Coronary artery (tissue), 2 donors: ENCODE measurements around the gene LAMA5.

ENCODE experiments used
- DNase-seq: peaks from one replicate; pipeline ENCODE4 v3.0.0-alpha.2; 2017; ENCODE audit warnings: low spot score
- H3K27ac ChIP-seq, 2 donors: fragments of 200-600 bp; sonication (generic); one replicate each; pipeline ENCODE4 v1.5.1; 2016 to 2019
- H3K4me3 ChIP-seq: fragments of 200-600 bp; sonication (generic); 2 replicates; pipeline ENCODE4 v1.5.1; 2016; ENCODE audit warnings: mild to moderate bottlenecking, moderate library complexity
- TF ChIP-seq, protein P1 (sequence below): fragments of 200-600 bp; sonication (generic); IDR thresholded peaks from one replicate; pipeline ENCODE4 v1.5.1; 2019; ENCODE audit warnings: antibody characterized with exemption

LAMA5 gene, protein sequence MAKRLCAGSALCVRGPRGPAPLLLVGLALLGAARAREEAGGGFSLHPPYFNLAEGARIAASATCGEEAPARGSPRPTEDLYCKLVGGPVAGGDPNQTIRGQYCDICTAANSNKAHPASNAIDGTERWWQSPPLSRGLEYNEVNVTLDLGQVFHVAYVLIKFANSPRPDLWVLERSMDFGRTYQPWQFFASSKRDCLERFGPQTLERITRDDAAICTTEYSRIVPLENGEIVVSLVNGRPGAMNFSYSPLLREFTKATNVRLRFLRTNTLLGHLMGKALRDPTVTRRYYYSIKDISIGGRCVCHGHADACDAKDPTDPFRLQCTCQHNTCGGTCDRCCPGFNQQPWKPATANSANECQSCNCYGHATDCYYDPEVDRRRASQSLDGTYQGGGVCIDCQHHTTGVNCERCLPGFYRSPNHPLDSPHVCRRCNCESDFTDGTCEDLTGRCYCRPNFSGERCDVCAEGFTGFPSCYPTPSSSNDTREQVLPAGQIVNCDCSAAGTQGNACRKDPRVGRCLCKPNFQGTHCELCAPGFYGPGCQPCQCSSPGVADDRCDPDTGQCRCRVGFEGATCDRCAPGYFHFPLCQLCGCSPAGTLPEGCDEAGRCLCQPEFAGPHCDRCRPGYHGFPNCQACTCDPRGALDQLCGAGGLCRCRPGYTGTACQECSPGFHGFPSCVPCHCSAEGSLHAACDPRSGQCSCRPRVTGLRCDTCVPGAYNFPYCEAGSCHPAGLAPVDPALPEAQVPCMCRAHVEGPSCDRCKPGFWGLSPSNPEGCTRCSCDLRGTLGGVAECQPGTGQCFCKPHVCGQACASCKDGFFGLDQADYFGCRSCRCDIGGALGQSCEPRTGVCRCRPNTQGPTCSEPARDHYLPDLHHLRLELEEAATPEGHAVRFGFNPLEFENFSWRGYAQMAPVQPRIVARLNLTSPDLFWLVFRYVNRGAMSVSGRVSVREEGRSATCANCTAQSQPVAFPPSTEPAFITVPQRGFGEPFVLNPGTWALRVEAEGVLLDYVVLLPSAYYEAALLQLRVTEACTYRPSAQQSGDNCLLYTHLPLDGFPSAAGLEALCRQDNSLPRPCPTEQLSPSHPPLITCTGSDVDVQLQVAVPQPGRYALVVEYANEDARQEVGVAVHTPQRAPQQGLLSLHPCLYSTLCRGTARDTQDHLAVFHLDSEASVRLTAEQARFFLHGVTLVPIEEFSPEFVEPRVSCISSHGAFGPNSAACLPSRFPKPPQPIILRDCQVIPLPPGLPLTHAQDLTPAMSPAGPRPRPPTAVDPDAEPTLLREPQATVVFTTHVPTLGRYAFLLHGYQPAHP (N-terminal part only)

DNA sequence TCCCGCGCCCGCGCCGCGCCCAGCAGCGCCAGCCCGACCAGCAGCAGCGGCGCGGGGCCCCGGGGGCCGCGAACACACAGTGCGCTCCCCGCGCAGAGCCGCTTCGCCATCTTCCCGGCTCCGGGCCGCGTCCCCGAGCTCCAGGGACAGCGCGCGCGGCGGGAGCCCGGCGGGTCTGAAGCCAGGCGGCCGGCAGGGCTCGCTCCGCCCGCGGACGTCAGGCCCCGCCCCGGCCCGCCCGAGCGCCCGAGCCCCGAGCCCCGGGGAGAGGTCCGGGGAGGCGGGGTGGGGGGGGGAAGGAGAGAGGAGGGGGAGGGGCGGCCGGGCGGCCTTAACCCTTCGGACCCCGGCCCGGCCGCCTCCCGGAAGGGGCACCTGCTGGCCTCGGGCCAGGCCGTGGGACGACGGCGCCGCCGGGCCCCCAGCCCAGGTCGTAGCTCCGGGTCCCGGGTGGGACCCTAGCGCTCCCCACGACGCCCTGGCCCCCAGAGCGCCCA lies at the start of gene LAMA5:
Gene LAMA5 (minus strand): TSS at position 177 of the 497 bp plus-strand sequence. CDS start 67 bp downstream, at position 110.
- peak within 1 kb of the TSS; percentile 94 to 95 for H3K27ac ChIP-seq
- TF ChIP-seq, protein P1, sequence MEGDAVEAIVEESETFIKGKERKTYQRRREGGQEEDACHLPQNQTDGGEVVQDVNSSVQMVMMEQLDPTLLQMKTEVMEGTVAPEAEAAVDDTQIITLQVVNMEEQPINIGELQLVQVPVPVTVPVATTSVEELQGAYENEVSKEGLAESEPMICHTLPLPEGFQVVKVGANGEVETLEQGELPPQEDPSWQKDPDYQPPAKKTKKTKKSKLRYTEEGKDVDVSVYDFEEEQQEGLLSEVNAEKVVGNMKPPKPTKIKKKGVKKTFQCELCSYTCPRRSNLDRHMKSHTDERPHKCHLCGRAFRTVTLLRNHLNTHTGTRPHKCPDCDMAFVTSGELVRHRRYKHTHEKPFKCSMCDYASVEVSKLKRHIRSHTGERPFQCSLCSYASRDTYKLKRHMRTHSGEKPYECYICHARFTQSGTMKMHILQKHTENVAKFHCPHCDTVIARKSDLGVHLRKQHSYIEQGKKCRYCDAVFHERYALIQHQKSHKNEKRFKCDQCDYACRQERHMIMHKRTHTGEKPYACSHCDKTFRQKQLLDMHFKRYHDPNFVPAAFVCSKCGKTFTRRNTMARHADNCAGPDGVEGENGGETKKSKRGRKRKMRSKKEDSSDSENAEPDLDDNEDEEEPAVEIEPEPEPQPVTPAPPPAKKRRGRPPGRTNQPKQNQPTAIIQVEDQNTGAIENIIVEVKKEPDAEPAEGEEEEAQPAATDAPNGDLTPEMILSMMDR, result no peak
- DNase-seq, result no peak
- peak within 1 kb of the TSS; percentile 85 for H3K4me3 ChIP-seq

DNA sequence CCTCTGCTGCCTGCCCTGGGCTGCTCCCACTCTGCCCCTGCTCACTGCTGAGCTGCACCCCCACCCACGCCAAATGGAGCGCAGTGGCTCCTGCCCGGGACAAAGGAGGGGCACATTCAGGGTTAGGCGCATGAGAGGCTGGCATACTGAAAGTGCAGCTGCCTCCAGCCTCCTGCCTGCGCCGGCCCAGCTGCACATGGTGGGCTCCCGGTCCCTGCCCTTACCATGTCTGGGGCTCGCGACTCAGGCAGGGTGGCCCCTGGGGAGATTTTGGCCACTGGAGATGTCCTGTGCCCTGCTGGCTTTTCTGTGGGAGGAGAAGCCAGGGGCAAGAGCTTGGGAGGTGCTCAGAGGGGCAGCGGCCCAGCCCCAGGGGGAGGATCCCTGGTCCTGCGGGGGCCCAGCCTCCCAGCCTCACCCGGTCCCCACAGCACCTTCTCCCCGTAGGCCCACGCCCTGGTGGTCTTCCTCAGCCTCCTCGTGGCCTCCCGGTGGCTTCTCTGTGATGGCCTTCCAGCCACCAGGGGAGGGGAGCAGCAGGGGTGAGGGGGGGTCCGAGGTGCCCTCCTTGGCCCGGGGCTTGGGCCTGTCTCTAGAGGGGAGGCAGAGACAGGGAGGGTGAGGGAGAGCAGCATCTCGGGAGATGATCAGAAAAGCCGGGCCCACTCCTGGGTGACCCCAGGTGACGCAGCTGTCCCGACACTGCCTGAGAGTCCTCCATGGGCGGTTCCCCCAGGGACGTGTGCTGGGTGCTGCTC lies 48.4 kb upstream of the LAMA5 start:
- no peak overlapping the region for H3K27ac ChIP-seq
- no peak overlapping the region for H3K4me3 ChIP-seq
- no peak for DNase-seq
- TF ChIP-seq, protein P1, result no peak

DNA sequence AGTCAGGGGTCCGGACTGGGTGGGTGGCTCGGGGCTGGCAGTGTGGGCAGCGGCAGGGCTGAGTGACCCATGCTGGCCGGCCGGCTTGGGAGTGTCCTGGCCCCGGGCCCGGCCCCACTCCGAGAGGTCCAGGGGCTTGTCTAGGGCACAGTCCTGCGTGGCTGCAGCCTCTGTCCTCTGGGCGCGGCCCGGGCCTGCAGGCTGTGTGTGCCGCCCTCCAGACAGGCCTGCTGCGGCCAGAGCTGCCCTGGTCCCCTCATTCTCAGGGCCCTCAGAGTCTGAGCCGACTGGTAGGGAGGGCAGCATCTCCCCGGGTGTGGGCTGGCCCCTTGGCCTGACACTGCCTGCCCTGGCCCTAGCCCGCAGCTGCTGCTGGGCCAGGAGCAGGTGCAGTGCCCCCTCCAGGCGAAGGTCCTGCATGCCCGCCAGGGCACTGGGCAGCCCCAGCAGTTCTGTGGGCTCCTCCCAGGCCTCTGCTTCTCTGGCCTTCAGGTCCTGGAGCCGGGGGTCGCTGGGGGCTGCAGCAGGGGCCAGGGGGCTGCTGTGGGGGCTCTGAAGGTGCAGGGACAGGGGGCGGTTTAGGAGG lies 46.9 kb upstream of the LAMA5 start:
- no peak overlapping the region for H3K27ac ChIP-seq
- DNase-seq, result no peak
- no peak overlapping the region for H3K4me3 ChIP-seq
- TF ChIP-seq, protein P1, result no peak

DNA sequence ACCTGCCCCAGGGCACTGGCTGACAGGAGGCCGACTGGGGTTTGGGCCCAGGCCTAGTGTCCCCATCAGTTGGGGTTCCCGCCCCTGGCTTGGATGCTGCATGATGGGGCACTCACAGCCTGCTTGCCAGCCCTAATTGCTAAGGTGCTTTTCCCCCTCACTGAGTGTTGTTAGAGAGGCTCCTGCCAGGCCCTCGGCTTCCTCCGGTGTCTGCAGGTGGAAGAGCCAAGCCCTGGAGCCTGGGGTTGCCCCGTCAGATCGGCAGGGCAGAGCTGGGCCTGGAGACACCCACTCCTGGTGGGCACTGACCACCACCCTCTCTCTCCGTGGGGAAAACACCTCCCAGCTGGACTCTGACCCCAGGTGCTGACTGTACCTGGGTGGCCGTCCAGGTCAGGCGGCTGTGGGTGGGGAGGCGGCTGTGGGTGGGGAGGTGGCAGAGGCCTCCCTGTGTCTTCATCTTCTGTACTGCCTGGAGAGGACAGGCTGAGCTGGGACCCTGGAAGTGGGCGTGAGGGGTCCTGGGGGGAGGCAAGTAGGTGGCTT lies 46.0 kb upstream of the LAMA5 start:
- no peak for DNase-seq
- TF ChIP-seq, protein P1, result no peak
- H3K27ac ChIP-seq, result no peak overlapping the region
- H3K4me3 ChIP-seq, result no peak overlapping the region

DNA sequence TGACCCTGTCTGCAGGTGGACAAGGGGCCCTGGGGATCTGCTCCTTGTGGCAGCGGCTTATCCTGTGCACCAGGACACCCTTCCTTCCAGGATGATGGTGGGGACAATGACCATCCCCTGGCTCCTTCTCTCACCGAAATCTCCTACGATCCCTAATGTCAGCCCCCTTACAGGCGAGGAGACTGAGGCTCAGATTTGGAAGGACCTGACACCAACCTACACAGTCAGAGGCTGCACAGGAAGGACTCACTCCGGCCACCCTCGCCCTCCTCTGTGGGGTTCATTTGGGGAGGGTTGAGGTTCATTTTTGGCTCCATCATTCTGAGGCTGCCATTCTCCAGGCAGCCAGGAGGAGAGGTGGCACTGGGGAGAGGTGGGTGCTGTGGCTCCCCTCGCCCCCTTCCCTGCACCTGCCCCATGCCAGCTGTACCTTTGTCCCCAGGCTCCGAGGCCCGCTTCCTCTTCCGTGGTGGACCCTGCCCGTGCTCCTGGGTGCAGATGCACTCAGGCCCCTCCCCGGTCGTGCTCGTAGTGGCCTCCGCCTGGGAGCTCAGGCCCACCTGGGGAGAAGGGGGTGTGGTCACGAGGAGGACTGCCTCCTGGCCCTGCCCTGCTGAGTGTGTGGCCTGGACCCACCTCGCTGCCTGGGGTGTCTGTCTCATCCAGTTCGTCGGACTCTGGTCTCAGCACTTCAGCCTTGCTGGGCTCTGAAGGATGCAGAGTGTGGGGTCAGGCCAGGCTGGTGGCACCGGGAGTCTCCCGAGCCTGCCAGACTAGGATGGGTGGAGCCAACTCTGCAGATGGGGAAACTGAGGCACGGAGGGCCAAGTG lies 45.3 kb upstream of the LAMA5 start:
- Histone ChIP-seq H3K4me3 (no peak overlapping the region), H3K27ac (no peak overlapping the region)
- no peak for DNase-seq
- TF ChIP-seq, protein P1, result no peak
